KMS-11 (cell line): ENCODE measurements around the gene EGR2.

Experiments
- H2AFZ ChIP-seq: fragments of 200-600 bp; sonication (generic); 2 replicates; pipeline ENCODE4 v1.6.1; 2016; ENCODE audit warnings: antibody characterized with exemption, mixed run types, low read depth
- H3K27ac ChIP-seq: fragments of 200-600 bp; sonication (generic); 2 replicates; pipeline ENCODE4 v1.6.1; 2016; ENCODE audit warnings: mild to moderate bottlenecking, mixed run types
- H3K27me3 ChIP-seq: fragments of 200-600 bp; sonication (generic); 2 replicates; pipeline ENCODE4 v1.6.1; 2017; ENCODE audit warnings: mild to moderate bottlenecking, low read depth, mixed run types, moderate library complexity; ENCODE audit not compliant: insufficient read depth
- H3K36me3 ChIP-seq: fragments of 200-600 bp; sonication (generic); 2 replicates; pipeline ENCODE4 v1.6.1; 2017; ENCODE audit warnings: mild to moderate bottlenecking, mixed run types; ENCODE audit not compliant: insufficient read depth
- H3K4me1 ChIP-seq: fragments of 200-600 bp; sonication (generic); 2 replicates; pipeline ENCODE4 v1.6.1; 2016; ENCODE audit warnings: mild to moderate bottlenecking, low read depth, mixed run types; ENCODE audit not compliant: poor library complexity, severe bottlenecking
- H3K4me2 ChIP-seq: fragments of 200-600 bp; sonication (generic); 2 replicates; pipeline ENCODE4 v1.7.0; 2016; ENCODE audit warnings: mild to moderate bottlenecking, mixed run types
- H3K4me3 ChIP-seq: fragments of 200-600 bp; sonication (generic); IDR thresholded peaks from 2 replicates; pipeline ENCODE4 v1.6.1; 2017; ENCODE audit warnings: low read depth, low read length, mixed read lengths; ENCODE audit not compliant: insufficient read depth
- H3K79me2 ChIP-seq: fragments of 200-600 bp; sonication (generic); 2 replicates; pipeline ENCODE4 v1.6.1; 2016; ENCODE audit warnings: low read depth, mixed run types; ENCODE audit not compliant: insufficient read depth
- H3K9ac ChIP-seq: fragments of 200-600 bp; sonication (generic); 2 replicates; pipeline ENCODE4 v1.6.1; 2016; ENCODE audit warnings: mild to moderate bottlenecking, mixed run types
- H4K20me1 ChIP-seq: fragments of 200-600 bp; sonication (generic); 2 replicates; pipeline ENCODE4 v1.6.1; 2016; ENCODE audit warnings: mild to moderate bottlenecking, mixed run types; ENCODE audit not compliant: insufficient read depth
- TF ChIP-seq, protein P1 (sequence below): fragments of 200-600 bp; sonication (generic); conservative IDR thresholded peaks from 2 replicates; pipeline ENCODE4 v1.6.1; 2017; ENCODE audit warnings: low read depth, mild to moderate bottlenecking, antibody characterized with exemption, low read length, moderate library complexity, mixed read lengths

EGR2 gene

DNA sequence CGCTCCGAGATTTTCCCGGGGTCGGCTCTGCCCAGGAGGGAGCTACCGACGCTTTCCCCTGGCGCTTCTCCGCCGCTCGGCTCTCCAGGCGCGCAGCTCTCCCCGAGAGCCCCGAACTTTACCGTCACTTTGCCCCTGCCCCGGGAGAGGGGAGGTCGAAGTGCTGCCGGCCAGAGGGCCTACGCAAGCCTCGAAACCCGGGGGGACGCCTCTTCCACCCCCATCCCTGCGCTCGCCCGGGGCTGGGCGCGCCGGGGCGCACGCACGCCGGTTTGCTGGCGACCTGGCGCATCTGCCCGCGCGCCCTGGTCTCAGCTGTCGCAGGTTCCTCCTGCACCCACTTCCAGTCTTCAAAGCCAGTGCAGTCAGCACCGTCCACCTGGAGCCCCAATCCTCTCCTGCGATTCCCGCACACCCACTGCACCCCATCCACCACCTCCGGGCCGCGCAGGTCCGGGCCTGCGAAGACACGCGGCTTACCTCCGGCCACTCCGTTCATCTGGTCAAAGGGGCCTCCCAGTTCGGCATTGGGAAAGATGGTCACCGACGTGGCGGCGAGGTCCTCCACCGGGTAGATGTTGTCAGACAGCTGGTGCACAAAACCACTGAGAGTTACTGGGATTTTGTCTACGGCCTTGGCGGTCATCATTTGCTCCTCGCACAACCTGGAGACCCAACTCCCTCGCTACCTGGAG is 638 bp downstream of the EGR2 start:
- no peaks in the 10 kb centered on the region for H3K79me2 ChIP-seq
- H3K36me3 ChIP-seq: no peaks in the 10 kb centered on the region
- 0 out of 2 replicates have a peak, but pooled peaks cover 7% of the 10 kb centered on the region for H4K20me1 ChIP-seq
- H3K4me3 ChIP-seq: no peak overlapping the region
- H2AFZ ChIP-seq: peak overlapping the region; percentile 91; the same call in 1 of the 2 replicates
- H3K4me1 ChIP-seq: peaks cover 25% of the 10 kb centered on the region
- no peak overlapping the region for H3K9ac ChIP-seq
- TF ChIP-seq, protein P1, sequence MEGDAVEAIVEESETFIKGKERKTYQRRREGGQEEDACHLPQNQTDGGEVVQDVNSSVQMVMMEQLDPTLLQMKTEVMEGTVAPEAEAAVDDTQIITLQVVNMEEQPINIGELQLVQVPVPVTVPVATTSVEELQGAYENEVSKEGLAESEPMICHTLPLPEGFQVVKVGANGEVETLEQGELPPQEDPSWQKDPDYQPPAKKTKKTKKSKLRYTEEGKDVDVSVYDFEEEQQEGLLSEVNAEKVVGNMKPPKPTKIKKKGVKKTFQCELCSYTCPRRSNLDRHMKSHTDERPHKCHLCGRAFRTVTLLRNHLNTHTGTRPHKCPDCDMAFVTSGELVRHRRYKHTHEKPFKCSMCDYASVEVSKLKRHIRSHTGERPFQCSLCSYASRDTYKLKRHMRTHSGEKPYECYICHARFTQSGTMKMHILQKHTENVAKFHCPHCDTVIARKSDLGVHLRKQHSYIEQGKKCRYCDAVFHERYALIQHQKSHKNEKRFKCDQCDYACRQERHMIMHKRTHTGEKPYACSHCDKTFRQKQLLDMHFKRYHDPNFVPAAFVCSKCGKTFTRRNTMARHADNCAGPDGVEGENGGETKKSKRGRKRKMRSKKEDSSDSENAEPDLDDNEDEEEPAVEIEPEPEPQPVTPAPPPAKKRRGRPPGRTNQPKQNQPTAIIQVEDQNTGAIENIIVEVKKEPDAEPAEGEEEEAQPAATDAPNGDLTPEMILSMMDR: no peak
- peaks cover 23% of the 10 kb centered on the region for H3K27me3 ChIP-seq
- H3K4me2 ChIP-seq: peak overlapping the region; percentile 71
- H3K27ac ChIP-seq: no peak overlapping the region

DNA sequence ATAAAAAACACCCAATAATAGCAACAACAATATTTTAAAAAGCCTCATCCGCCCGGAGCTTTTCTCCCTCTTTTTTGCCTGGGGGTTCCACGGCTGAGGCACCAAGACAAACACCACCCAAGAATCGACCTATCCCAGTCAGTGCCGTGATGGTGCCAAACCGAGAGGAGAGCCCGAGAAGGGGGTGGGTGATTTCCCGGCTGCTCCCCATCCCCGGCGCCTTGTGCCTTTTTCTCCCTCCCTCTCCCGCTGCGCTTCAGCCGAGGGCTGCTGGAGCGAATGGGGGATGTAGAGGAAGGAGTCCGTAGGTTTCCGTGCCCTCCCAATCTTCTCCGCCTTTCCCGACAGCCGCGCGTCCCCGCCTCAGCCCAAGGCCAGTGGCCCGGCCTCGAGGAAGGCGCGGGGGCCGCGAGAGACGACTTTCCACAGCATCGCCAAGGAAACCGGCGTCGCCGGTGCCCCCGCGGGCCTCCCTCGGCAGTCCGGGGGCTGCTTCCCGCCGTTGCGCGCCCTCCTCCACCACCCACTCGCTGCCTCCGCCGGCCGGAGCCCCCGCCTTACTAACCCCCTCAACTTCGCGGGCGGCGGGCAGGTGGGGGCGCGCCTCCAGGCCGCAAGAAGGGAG is 1.3 kb downstream of the EGR2 start:
- 0 out of 2 replicates have a peak, but pooled peaks cover 7% of the 10 kb centered on the region for H4K20me1 ChIP-seq
- TF ChIP-seq, protein P1: no peak
- H3K36me3 ChIP-seq: no peaks in the 10 kb centered on the region
- no peak overlapping the region for H3K27ac ChIP-seq
- peaks cover 23% of the 10 kb centered on the region for H3K27me3 ChIP-seq
- H2AFZ ChIP-seq: no peak overlapping the region
- H3K9ac ChIP-seq: no peak overlapping the region
- peaks cover 32% of the 10 kb centered on the region for H3K4me1 ChIP-seq
- no peak overlapping the region for H3K4me3 ChIP-seq
- no peak overlapping the region for H3K4me2 ChIP-seq
- no peaks in the 10 kb centered on the region for H3K79me2 ChIP-seq

DNA sequence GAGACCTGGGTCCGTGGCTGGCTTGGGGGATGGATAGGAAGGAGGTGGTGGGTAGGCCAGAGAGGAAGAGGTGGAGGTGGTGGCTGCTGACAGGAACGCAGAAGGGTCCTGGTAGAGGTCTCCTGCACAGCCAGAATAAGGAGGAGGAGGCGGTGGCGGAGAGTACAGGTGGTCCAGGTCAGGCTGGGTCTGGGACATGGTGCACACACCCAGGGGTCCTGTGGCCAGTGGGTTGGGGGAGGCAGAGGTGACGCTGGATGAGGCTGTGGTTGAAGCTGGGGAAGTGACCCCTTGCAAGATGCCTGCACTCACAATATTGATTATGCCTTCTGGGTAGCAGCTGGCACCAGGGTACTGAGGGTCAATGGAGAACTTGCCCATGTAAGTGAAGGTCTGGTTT is 2.2 kb downstream of the EGR2 start:
- peaks cover 23% of the 10 kb centered on the region for H3K27me3 ChIP-seq
- no peak overlapping the region for H3K4me2 ChIP-seq
- H3K4me1 ChIP-seq: peaks cover 38% of the 10 kb centered on the region
- no peak overlapping the region for H3K27ac ChIP-seq
- H3K79me2 ChIP-seq: no peaks in the 10 kb centered on the region
- TF ChIP-seq, protein P1: no peak
- 0 out of 2 replicates have a peak, but pooled peaks cover 7% of the 10 kb centered on the region for H4K20me1 ChIP-seq
- H3K36me3 ChIP-seq: no peaks in the 10 kb centered on the region
- no peak overlapping the region for H2AFZ ChIP-seq
- no peak overlapping the region for H3K4me3 ChIP-seq
- H3K9ac ChIP-seq: no peak overlapping the region

DNA sequence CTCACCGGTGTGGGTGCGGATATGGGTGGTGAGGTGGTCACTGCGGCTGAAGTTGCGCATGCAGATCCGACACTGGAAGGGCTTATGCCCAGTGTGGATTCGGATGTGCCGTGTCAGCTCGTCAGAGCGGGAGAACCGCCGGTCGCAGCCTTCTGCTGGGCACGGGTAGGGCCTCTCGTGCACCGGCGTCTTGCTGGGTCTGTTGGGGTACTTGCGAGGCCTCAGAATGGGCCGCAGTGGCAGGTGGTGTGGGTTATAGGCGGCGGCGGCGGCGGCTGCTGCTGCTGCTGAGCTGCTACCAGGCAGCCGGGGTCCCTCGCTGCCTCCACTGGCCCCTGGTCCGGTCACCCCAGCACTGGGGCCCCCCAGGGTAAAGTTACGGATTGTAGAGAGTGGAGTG is 2.7 kb downstream of the EGR2 start:
- Histone ChIP-seq H2AFZ (no peak overlapping the region), H4K20me1 (0 out of 2 replicates have a peak, but pooled peaks cover 7% of the 10 kb centered on the region), H3K4me3 (no peak overlapping the region), H3K4me2 (no peak overlapping the region), H3K79me2 (0 out of 2 replicates have a peak, but pooled peaks cover 2% of the 10 kb centered on the region), H3K27ac (no peak overlapping the region), H3K9ac (no peak overlapping the region), H3K27me3 (peaks cover 23% of the 10 kb centered on the region), H3K36me3 (no peaks in the 10 kb centered on the region), H3K4me1 (peaks cover 38% of the 10 kb centered on the region)
- TF ChIP-seq, protein P1: no peak
